Hepatic stellate cell (primary cell): ENCODE measurements around the gene NUP50.

Source experiments
- DNase-seq: peaks from one replicate; pipeline ENCODE4 v3.0.0; 2011; ENCODE audit warnings: low spot score

NUP50 gene, protein sequence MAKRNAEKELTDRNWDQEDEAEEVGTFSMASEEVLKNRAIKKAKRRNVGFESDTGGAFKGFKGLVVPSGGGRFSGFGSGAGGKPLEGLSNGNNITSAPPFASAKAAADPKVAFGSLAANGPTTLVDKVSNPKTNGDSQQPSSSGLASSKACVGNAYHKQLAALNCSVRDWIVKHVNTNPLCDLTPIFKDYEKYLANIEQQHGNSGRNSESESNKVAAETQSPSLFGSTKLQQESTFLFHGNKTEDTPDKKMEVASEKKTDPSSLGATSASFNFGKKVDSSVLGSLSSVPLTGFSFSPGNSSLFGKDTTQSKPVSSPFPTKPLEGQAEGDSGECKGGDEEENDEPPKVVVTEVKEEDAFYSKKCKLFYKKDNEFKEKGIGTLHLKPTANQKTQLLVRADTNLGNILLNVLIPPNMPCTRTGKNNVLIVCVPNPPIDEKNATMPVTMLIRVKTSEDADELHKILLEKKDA

DNA sequence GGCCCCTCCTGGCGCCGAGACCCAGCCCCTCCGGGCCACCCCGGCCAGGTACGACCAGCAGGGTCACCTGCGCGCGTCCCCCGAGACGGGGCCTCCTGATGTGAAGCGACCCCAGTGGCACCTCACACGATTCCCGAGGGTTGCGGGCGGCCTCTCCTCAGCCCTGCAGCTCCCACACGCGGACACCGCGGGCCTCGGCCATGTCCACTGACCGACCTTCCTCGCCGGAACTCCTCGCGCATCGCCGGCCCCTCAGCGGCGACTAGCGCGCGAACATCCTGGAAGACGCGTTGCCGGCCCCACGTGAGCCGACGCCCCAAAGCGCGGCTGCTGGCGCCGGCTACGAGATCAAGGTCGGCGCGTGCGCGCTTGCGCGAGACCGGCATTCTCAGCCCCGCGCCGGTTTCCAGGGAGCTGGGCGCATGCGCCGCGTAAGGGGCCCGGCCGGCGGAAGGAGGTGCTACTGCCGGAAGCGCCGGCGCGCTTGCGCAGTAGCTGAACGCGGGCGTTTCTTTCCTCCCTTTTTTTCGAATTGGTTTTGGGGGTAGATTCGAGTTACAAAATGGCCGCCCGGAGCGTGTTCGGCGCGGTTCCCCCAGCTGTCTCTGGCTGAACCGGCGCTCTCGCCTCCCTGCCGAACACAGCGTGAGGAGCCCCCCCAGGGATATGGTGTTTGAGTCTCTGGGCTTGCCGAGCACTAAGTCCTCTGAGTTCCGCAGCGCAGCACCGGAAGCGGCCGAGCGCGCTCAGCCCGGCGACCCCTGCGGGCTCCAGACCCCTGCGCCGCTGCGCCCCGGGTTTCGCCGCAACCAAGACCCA, at the start of gene NUP50:
TSS of gene NUP50 (plus strand) at position 475 of the 819 bp plus-strand sequence. CDS start 4,253 bp downstream, outside the sequence.
- DNase-seq: peak; percentile 99

DNA sequence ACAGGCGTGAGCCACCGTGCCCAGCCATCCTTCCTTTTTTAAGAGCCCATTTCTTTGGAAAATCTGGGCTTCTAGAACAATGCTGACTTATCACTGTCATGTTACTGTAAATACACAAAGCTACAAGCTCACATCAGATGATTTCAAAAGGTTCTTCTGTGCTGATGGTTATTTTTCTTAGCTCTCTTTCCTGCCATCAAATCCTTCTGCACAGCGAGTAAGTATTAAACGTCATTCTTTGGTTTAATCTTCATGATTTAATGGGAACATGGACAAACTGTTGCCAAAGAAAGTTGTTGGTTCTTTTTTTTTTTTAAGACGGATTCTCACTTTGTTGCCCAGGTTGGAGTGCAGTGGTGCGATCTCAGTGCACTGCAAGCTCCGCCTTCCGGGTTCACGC, 43.3 kb upstream of the NUP50 start:
- DNase-seq: no peak

DNA sequence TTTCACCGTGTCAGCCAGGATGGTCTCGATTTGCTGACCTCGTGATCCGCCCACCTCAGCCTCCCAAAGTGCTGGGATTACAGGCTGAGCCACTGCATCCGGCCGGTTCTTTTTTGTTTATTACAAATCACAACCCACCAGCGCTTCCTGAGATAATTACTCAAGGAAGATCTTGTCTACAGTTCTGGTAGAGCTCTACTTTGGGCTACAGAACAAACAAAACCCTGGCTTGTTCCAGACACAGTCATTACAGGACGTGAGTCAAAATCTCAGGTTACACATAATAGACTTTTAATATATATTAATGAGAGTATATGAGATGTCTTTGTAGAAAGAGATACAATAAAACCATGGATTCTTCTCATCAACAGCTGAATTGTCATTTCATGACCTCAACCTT, 42.8 kb upstream of the NUP50 start:
- DNase-seq: no peak

DNA sequence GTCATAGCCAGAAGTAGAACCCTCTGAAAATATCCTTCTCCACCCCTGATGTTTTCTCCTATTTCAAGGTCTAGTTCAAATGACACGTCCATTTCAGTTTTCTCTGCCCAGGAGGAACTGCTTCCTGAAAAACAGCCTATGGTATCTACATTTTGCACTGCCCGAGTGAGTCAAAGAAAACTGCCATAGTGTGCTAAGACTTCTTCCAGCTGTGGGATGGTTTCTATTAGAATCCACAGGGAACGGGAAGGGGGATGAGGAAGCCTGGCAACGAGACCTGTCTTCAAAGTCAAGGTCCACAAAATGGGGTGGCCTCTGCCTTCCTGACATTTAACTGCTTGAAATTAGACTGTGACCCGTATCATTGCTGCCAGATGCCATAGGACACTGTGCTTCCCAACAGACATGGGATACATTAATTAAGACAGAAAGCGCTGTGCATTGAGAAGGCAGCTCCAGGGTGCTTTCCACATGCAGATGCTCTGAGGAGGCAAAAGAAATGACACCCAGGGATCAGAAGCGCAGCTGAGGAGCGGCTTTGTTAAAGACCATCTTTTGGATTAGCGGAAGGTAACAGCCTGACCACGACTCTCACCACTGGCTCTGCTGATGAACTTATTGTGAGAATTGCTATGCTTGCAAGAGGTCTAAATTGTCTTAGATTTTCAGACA, 39.4 kb upstream of the NUP50 start:
- no peak for DNase-seq

DNA sequence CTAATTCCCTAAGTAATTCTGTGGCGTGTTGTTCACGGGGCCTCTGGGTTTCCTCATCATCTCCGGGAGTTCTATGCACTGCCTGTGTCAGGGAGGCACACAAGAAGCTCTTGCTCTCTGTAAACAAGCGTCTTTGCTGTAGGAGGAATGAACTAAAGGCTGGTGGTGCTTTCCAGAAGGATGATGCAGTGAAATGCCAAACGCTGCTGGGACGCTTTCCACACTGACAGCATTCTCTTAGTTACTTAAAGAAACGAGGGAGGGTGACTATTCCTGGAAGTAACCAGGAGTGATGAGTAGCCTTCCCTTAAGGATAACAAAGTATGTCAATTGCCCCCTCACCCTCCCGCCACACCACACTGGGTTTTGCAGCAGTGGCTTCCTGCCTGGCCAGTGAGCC, 38.5 kb upstream of the NUP50 start:
- DNase-seq: peak; percentile 29

DNA sequence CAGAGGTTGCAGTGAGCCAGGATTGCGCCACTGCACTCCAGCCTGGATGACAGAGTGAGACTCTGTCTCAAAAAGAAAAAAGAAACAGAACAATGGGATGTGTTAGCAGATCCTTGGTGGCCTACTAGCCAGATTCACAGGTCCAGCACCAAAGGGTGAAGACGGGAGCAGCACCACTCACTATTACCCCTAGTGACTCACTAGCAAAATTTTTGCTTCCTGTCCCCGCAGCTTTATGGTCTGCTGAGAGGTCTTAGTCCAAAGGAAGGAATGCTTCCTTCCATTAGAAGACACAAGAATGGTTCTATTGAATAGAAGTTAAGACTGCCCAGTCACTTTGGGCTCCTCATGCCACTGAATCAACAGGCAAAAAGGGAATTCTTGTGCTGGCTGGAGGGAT, 35.9 kb upstream of the NUP50 start:
- DNase-seq: peak; percentile 24

DNA sequence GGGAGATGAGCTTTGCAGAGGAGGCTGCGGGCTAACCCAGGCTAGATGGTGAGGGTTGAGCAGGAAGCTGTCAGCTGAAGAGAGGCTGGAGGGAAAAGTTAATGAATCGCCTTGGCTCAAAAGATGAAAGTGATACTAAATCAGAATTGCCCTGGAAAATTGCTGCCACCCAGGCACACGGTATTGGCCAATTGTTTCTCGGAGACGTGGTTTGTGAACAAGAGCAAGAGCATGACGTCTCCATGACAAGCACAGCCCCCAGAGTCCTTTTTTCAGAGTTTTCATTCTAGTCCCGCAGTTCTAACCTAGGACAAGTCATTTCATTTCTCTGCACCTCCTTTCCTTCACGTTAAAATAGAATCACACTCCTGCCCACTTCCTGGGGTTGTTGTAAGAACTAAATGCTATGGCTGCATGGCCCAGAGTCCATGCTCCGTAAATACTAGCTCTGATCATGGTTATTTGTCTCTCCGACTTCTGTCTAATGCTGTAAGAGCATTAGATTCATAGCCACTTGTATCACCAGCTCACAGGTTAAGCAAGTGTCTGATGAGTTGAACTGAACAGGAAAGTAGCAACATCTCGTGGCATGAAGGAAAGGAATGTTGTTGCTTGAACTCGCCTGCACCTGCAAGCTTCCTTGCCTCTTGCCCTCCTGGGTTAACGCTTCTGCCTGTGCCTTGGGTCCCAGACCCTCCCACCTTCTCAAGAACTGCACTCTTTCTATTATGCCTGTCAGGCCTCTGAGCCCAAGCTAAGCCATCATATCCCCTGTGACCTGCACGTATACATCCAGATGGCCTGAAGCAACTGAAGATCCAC, 33.8 kb upstream of the NUP50 start:
- no peak for DNase-seq

DNA sequence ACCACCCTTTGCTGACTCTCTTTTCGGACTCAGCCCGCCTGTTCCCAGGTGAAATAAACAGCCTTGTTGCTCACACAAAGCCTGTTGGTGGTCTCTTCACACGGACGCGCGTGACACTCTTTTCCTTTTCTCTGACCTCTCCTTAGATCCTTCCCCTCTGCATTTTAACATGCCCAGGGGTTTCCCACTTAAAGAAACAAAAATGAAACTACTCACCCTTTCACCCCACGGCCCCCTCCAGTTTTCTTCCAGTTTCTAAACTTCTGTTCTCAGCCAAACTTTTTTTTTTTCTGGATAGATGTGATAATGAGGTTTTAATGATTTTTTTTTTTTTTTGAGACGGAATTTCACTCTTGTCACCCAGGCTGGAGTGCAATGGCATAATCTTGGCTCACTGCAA, 32.8 kb upstream of the NUP50 start:
- DNase-seq: no peak

DNA sequence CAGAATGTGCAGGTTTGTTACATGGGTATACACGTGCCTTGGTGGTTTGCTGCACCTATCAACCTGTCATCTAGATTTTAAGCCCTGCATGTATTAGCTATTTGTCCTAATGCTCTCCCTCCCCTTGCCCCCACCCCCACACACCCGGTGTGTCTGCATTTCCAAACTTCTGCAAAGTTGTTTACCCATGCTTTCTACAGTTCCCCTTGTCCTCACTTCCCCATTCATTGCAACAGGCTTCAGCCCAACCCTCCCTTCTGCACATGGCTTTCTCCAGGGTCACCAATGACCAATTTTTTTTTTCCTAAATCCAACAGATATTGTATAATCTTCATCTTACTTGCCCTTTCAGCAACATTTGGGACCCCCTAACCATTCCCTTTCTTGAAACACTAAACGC, 32.0 kb upstream of the NUP50 start:
- no peak for DNase-seq

DNA sequence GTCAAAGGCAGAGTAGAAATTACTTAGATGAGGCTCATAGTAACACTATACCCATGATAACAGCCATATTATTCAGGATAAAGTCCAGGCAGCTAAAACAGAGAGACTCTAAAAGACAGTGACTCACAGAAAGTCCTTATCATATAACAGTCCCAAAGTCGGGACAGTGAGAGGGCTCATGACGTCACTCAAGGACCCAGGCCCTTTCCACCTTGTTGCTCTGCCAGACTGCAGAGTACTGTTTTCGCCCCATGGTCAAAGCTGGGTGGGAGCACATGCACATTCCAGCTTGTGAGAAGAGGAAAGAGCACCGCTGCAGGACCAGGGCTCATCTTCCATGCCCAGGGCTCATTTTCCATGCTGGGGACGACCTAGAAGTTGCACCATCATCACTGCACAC, 29.4 kb upstream of the NUP50 start:
- DNase-seq: no peak

DNA sequence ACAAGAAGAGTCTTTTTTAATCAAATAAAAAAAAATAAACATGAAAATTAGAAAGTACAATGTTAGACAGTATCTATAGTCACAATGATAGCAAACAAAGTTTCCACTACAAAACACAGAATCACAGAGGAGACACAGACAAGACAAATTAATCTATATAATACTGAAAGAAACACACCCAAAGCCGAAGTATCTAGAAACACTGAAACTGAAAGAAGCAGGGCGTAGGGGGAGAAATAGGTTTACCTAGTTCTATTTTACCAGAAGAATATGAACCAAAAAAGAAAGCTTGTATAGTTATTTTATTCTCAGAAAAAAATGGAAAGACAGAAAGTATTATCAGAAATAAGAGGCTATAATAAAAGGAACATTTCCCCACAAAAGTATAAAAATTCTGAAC, 27.1 kb upstream of the NUP50 start:
- DNase-seq: no peak

DNA sequence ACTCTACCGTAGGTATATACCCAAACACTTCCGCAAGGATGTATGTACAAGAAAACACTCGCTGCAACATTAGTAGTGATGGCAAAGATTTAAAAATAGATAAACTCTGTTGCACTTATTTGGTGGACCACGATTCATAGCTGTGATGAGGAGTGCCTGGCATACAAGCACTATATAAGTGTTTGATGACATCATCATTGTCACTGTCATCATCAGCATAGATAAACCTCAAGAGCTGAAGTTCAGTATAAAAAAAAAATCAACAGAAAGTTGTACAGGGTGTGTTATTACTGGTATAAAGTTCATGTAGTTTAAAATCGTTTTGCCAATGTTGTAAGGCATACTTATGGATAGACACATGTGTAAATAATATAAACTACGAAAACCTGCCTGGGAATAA, 24.0 kb upstream of the NUP50 start:
- no peak for DNase-seq

DNA sequence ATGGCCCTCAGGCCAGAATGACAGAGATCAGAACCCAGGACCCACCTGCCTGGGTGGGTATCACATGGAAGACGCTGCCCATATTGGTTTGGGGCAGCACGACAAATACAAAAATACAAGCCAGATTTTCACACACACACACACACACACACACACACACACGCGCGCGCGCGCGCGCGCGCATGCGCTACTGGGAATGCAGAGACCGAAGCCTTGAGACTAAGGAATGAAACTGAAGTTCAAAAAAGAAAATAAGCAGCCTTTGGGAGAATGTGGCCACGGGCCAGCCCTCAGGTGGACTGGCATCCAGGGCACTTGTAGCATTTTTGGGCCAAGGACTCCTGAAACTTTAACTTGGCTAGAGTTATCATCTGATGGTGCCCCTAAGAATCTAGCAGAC, 21.3 kb upstream of the NUP50 start:
- no peak for DNase-seq

DNA sequence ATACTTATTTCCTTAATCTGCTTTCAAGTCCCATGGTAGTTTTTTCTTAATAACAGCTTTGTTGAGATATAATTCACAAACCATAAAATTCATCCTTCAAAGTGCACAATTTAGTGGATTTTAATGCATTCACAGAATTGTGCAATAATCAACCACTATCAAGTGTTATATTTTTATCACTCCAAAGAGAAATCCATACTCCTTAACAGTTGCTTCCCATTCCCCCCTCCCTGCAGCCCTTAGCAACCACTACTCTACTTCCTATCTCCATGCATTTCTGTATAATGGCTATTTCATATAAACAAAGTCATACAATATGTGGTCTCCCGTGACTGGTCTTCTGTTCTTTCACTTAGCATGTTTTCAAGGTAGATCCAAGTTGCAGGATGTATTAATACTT, 18.8 kb upstream of the NUP50 start:
- no peak for DNase-seq

DNA sequence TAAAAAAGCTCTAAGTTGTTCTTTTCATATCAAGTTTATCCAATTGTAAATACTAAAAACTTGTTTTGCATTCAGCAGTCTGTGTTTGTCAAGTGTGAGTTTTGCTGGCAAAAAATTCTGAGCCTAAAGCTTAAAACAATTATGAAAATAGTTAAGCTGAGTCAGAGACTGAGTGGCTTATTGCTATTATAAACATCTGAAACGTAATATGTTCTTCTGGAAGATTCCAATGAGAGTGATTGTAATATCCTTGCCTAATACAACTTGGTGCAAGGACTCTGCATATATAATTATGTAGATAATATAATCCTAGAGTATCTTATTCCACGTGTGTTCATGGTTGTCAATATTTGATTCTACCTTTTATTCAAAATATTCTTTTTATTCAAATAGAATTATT, 14.1 kb upstream of the NUP50 start:
- DNase-seq: peak; percentile 22

DNA sequence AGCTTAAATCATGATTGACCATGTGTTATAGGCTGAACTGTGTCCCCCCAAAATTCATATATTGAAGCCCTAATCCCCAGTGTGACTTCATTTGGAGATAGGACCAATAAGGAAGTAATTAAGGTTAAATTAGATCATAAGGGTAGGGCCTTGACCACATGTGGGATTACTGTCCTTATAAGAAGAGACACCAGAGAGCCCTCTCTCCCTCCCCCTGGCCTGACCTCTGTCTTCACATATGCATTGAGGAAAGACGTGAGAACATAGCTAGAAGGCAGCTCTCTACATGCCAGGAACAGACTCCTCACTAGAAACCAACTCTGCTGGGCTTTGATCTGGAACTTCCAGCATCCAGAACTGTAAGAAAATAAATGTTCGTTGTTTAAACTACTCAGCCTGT, 13.6 kb upstream of the NUP50 start:
- DNase-seq: no peak

DNA sequence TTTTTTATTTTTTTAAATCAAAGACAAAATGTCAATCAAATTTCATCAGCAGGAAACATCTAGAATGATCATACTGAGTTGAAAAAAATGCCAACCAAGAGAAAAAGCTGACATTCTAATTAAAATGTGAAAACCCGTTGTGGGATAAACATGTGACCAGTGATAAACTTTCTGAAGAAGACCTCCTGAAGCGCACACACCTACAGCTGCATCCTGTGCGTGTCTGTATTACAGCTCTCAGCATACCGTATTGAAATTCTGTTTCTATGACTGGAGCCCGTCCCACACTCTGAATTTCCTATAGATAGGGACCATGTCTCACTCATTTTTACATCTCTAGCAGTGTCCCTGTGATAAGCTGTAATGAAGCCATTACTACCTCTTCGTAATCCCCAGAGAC, 12.2 kb upstream of the NUP50 start:
- no peak for DNase-seq

DNA sequence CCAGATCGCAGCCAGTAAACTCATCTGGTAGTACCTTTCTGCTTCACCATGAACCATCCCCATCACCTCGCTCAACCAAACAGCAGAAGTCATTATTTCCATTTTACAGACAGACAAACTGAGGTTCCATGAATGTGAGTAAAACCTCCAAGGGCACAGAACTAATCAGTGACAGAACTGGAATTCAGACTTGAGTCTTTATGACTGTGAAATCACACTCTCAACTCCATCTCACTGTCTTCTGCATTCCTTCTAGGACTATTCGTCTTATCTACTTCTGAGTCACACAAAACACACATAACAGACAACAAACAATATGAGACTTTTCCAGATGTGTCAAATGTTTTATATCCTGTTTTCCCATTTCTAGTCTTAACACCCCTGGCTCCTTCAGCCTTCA, 9.3 kb upstream of the NUP50 start:
- DNase-seq: no peak

DNA sequence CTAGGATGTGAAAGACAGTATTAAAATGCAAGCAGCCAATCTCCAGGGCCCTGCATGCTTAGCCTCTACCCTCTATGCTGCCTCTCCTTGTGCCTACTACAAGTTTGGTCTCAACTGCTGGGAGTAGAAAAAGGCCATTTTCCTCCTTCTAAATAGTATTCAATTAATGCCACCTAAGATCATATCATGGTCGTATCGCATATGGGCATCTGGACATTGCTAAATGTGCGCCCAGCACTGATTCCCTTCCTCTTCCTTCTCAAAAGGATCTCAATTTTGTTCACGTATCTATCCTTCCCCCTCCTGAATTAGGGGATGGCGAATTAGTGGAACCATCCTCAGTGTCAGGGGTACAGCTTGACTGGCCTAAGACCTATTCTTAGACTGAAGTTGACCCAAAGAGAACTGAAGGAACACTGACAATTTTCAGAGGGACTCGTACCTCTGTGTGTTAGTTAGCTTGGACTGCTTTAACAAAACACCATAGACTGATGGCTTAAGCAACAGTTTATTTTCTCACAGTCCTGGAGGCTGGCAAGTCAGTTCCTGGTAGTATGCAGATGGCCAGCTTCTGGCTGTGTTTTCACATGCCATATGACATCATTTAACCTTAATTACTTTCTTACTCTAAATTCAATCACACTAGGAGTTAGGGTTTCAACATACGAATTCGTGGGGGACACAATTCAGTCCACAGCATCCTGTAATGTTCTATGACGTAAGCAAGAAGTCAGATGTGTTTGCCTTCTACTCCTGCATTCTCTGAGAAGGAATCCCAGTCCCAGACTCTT, 8.5 kb upstream of the NUP50 start:
- no peak for DNase-seq

DNA sequence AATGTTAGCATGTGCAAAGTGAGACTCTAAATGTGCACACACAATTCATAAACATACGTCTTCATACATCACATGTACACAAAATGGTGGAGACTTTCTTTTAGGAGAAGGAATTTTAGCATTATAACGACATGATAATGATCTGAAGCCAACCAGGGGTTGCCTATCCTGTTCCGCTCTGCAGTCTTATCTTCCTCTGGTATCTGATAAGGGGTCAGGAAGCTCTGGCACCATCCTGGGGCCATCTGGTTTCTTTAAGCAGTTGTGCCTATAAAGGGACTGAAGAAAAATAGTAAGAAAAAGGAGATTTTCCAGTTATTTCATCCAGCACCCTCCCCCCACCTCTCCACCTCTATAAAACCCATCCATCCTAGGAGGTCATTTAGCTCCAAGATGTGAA, 5.8 kb upstream of the NUP50 start:
- DNase-seq: no peak
